ENCODE results near the gene SELENOH. TPM values are rescaled to one million over a fixed set of nuclear protein-coding genes. Genes with fewer than 3 reads are reported as not detected.
A peak's percentile ranks its signal among the peaks of the same experiment; 100 is the strongest.
"Not testable (repeated sequence)": the region's sequence is repeated elsewhere in the genome, so short reads cannot be mapped to it uniquely, and the experiment has no call there.

SELENOH gene
- total RNA-seq, 1 experiment from 2014 or later = 192 TPM

DNA sequence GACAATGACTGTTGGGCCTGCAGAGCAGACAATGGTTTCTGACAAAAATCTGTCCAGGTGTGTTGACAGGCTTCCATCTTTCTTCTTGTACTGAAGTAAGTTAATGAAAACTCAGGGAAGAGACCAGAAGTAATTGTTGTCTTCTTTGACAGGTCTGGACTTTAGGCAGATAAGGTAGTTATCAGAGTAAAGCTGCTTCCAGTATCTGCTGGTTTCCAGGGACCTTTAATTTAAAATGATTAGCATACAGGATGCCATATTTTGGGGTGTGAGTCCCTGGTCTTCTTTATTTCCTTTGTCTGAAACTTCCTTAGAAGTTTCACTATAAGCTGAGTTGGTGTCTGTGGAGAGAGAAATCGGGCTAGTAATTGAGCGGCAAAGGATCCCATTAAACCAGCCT lies 27.5 kb upstream of the SELENOH start:
- intact Hi-C loops (cut with micrococcal nuclease; ENCODE audit: unreplicated experiment) = loop anchor here (5.0 kb wide), 1 partner anchor 47 kb away; the partner anchor contains the start of gene ZDHHC5
- no peak for DNase-seq (ENCODE audit: low spot score)
- Histone ChIP-seq H3K27ac (ENCODE audit: low read depth, low read length, poor library complexity, severe bottlenecking) (peak overlapping the region; percentile 90), H3K4me1 (ENCODE audit: insufficient read depth, low read length, poor library complexity, severe bottlenecking) (peaks cover 22% of the 10 kb centered on the region), H3K4me3 (ENCODE audit: low read depth, low read length, poor library complexity, severe bottlenecking) (peak overlapping the region; percentile 73), H3K36me3 (ENCODE audit: insufficient read depth, low read length, poor library complexity, severe bottlenecking) (no peaks in the 10 kb centered on the region), H3K9me3 (ENCODE audit: low read depth, low read length, poor library complexity, severe bottlenecking) (no peaks in the 10 kb centered on the region), H3K27me3 (replicated peaks; ENCODE audit: insufficient read depth, low read depth, low read length, poor library complexity) (no peaks in the 10 kb centered on the region)
- ChIA-PET POLR2A (ENCODE audit: low non-redundant PET) (no interaction called here), CTCF (no interaction called here)
- TF ChIP-seq, protein P1, sequence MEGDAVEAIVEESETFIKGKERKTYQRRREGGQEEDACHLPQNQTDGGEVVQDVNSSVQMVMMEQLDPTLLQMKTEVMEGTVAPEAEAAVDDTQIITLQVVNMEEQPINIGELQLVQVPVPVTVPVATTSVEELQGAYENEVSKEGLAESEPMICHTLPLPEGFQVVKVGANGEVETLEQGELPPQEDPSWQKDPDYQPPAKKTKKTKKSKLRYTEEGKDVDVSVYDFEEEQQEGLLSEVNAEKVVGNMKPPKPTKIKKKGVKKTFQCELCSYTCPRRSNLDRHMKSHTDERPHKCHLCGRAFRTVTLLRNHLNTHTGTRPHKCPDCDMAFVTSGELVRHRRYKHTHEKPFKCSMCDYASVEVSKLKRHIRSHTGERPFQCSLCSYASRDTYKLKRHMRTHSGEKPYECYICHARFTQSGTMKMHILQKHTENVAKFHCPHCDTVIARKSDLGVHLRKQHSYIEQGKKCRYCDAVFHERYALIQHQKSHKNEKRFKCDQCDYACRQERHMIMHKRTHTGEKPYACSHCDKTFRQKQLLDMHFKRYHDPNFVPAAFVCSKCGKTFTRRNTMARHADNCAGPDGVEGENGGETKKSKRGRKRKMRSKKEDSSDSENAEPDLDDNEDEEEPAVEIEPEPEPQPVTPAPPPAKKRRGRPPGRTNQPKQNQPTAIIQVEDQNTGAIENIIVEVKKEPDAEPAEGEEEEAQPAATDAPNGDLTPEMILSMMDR (conservative IDR thresholded peaks at IDR 0.05; ENCODE audit: low read depth, low read length) = no peak
- no peak for TF ChIP-seq EZH2 (IDR thresholded peaks at IDR 0.05; ENCODE audit: borderline replicate concordance, low read depth, low read length, poor library complexity, severe bottlenecking)
- no TSS peak for BruUV-seq (replicated peaks)

DNA sequence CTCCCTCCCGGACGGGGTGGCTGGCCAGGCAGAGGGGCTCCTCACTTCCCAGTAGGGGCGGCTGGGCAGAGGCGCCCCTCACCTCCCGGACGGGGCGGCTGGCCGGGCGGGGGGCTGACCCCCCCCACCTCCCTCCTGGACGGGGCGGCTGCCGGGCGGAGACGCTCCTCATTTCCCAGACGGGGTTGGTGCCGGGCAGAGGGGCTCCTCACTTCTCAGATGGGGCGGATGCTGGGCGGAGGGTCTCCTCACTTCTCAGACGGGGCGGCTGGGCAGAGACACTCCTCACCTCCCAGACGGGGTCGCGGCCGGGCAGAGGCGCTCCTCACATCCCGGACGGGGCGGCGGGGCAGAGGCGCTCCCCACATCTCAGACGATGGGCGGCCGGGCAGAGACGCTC lies 24.6 kb upstream of the SELENOH start:
- POLR2A ChIA-PET (ENCODE audit: low non-redundant PET); CTCF ChIA-PET; DNase-seq (ENCODE audit: low spot score): not testable (repeated sequence)

DNA sequence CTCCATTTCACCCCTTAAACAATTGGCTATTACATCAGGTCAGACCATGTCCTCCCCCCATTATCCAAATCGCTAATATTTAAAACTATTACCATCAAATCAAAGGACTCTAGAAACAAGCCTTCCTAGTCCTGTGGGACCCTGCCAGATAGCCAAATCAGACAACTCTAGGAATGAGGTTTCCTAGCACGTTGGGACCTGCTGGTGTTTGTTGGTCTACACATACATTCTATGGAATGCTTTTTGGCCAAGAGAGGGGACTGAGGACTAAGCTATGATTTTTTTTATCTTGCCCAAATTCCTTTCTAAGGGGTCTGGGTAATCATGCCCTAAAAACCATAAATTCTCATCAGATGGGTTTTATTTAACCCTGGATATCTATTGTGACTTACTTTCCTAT lies 14.1 kb upstream of the SELENOH start:
- Histone ChIP-seq H3K36me3 (ENCODE audit: insufficient read depth, low read length, poor library complexity, severe bottlenecking) (peaks cover 6% of the 10 kb centered on the region), H3K9me3 (ENCODE audit: low read depth, low read length, poor library complexity, severe bottlenecking) (no peaks in the 10 kb centered on the region), H3K27ac (ENCODE audit: low read depth, low read length, poor library complexity, severe bottlenecking) (no peak overlapping the region), H3K4me1 (ENCODE audit: insufficient read depth, low read length, poor library complexity, severe bottlenecking) (no peaks in the 10 kb centered on the region), H3K4me3 (ENCODE audit: low read depth, low read length, poor library complexity, severe bottlenecking) (no peak overlapping the region), H3K27me3 (replicated peaks; ENCODE audit: insufficient read depth, low read depth, low read length, poor library complexity) (no peaks in the 10 kb centered on the region)
- intact Hi-C loops (cut with micrococcal nuclease; ENCODE audit: unreplicated experiment) = no loop called here
- ChIA-PET CTCF (no interaction called here), POLR2A (ENCODE audit: low non-redundant PET) (no interaction called here)
- TF ChIP-seq EZH2 (IDR thresholded peaks at IDR 0.05; ENCODE audit: borderline replicate concordance, low read depth, low read length, poor library complexity, severe bottlenecking) = no peak
- BruUV-seq (replicated peaks) = no TSS peak
- no peak for DNase-seq (ENCODE audit: low spot score)

More for the DNA sequence above, 24.6 kb upstream of the SELENOH start:
- H3K4me3 ChIP-seq (ENCODE audit: low read depth, low read length, poor library complexity, severe bottlenecking); H3K9me3 ChIP-seq (ENCODE audit: low read depth, low read length, poor library complexity, severe bottlenecking); intact Hi-C loops (cut with micrococcal nuclease; ENCODE audit: unreplicated experiment); BruUV-seq (replicated peaks); H3K27me3 ChIP-seq (replicated peaks; ENCODE audit: insufficient read depth, low read depth, low read length, poor library complexity); H3K27ac ChIP-seq (ENCODE audit: low read depth, low read length, poor library complexity, severe bottlenecking): not testable (repeated sequence)
- peaks cover 20% of the 10 kb centered on the region for H3K36me3 ChIP-seq (ENCODE audit: insufficient read depth, low read length, poor library complexity, severe bottlenecking)
- H3K4me1 ChIP-seq (ENCODE audit: insufficient read depth, low read length, poor library complexity, severe bottlenecking) = peaks cover 17% of the 10 kb centered on the region

DNA sequence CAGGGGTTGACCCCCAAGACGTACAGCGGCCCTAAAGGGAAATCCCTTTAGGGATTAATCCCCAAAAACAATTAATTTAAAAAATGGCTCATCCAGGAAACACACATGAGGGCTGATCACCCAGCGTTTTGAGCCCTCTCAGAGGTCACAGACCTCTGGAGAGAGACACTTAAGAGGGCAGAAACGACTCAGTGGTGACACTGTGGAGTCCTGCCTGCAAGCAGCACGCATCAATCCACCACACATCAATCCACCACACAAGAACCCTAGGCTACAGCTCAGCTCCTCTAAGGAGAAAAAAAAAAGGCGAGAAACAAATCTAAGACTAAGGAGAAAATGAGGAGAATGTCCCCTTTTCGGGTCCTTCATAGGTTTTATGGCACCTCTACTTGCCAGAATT lies 12.5 kb upstream of the SELENOH start:
- DNase-seq (ENCODE audit: low spot score) = no peak
- no TSS peak for BruUV-seq (replicated peaks)
- intact Hi-C loops (cut with micrococcal nuclease; ENCODE audit: unreplicated experiment) = no loop called here
- H3K4me1 ChIP-seq (ENCODE audit: insufficient read depth, low read length, poor library complexity, severe bottlenecking) = no peaks in the 10 kb centered on the region
- no peaks in the 10 kb centered on the region for H3K36me3 ChIP-seq (ENCODE audit: insufficient read depth, low read length, poor library complexity, severe bottlenecking)
- POLR2A ChIA-PET (ENCODE audit: low non-redundant PET) = no interaction called here
- H3K27ac ChIP-seq (ENCODE audit: low read depth, low read length, poor library complexity, severe bottlenecking) = peak overlapping the region; percentile 14
- H3K27me3 ChIP-seq (replicated peaks; ENCODE audit: insufficient read depth, low read depth, low read length, poor library complexity) = no peaks in the 10 kb centered on the region
- H3K4me3 ChIP-seq (ENCODE audit: low read depth, low read length, poor library complexity, severe bottlenecking) = no peak overlapping the region
- H3K9me3 ChIP-seq (ENCODE audit: low read depth, low read length, poor library complexity, severe bottlenecking) = no peaks in the 10 kb centered on the region
- CTCF ChIA-PET = no interaction called here
- no peak for TF ChIP-seq EZH2 (IDR thresholded peaks at IDR 0.05; ENCODE audit: borderline replicate concordance, low read depth, low read length, poor library complexity, severe bottlenecking)
- TF ChIP-seq, protein P1 (conservative IDR thresholded peaks at IDR 0.05; ENCODE audit: low read depth, low read length) = no peak
